Measurements from ENCODE around the gene SYP. TPM values are rescaled to one million over a fixed set of nuclear protein-coding genes. Genes with fewer than 3 reads are reported as not detected.
A peak's percentile ranks its signal among the peaks of the same experiment; 100 is the strongest.
"Not testable (repeated sequence)": the region's sequence is repeated elsewhere in the genome, so short reads cannot be mapped to it uniquely, and the experiment has no call there.

Gene SYP
- total RNA-seq, 1 experiment from 2014 or later: 0.44 TPM

DNA sequence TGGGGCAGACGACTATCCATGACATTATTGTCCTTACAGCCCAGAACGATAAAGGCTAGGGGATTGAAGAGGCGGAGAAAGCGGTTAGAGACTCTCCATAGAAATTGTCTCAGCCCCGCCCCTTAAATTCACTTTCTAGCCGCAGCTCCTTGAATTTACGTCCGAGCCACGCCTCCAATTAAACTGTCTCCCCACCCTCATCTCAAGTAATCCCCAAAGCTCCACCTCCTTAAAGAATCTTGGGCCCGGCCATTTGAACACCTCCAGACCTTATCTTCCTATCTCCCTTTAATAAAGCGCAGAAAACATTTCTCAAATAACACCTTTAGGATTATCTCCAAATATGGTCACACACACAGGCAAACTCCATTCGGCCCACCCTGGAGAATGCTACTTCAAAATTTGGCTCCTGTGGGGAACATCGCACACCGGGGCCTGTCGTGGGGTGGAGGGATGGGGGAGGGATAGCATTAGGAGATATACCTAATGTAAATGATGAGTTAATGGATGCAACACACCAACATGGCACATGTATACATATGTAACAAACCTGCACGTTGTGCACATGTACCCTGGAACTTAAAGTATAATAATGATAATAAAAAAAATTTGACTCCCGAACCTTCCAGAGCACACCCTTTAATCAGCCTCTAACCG lies 44.6 kb downstream of the SYP start:
- CTCF ChIA-PET: interaction anchor here (0.6 to 0.9 kb wide), 3 partner anchors 29 to 36 kb away, joined by 3 to 5 read pairs (median 3); partner anchors contain the start of gene GPKOW

DNA sequence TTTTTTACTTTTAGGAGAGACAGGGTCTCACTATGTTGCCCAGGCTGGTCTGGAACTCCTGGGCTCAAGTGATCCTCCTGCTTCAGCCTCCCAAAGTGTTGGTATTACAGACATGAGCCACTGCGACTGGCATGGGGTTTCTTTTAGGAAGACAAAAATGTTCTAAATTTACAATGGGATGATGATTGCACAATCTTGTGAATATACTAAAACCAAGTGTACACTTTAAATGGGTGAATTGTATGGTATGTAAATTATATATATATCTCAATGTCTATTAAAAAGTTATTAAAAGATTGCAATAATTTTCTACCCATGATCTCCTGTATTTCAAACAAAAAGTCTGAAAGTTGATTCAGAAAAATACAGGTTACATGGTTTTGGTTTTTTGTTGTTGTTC lies 46.5 kb downstream of the SYP start:
- Histone ChIP-seq H3K36me3 (ENCODE audit: low read depth) (no peaks in the 10 kb centered on the region), H3F3A (ENCODE audit: insufficient read depth, low read depth) (no peaks in the 10 kb centered on the region; the same call in 1 of the 2 replicates), H3K9me2 (ENCODE audit: insufficient read depth) (no peaks in the 10 kb centered on the region), H3K79me2 (ENCODE audit: low read depth) (no peaks in the 10 kb centered on the region), H4K20me1 (ENCODE audit: insufficient read depth) (no peaks in the 10 kb centered on the region), H3K4me3 (no peak overlapping the region), H3K4me1 (replicated peaks; ENCODE audit: insufficient read depth) (no peaks in the 10 kb centered on the region), H3K27me3 (ENCODE audit: insufficient read depth, low read depth) (no peaks in the 10 kb centered on the region), H3K4me2 (no peak overlapping the region), H3K27ac (no peak overlapping the region), H2AFZ (no peak overlapping the region), H3K9me3 (ENCODE audit: insufficient read depth, low read depth) (no peaks in the 10 kb centered on the region)
- intact Hi-C loops (cut with micrococcal nuclease; ENCODE audit: unreplicated experiment): no loop called here
- CTCF ChIA-PET: no interaction called here
- POLR2A ChIA-PET (ENCODE audit: unreplicated experiment): no interaction called here
- TF ChIP-seq EZH2 (IDR thresholded peaks at IDR 0.05; ENCODE audit: low read depth): no peak
- TF ChIP-seq, protein P1, sequence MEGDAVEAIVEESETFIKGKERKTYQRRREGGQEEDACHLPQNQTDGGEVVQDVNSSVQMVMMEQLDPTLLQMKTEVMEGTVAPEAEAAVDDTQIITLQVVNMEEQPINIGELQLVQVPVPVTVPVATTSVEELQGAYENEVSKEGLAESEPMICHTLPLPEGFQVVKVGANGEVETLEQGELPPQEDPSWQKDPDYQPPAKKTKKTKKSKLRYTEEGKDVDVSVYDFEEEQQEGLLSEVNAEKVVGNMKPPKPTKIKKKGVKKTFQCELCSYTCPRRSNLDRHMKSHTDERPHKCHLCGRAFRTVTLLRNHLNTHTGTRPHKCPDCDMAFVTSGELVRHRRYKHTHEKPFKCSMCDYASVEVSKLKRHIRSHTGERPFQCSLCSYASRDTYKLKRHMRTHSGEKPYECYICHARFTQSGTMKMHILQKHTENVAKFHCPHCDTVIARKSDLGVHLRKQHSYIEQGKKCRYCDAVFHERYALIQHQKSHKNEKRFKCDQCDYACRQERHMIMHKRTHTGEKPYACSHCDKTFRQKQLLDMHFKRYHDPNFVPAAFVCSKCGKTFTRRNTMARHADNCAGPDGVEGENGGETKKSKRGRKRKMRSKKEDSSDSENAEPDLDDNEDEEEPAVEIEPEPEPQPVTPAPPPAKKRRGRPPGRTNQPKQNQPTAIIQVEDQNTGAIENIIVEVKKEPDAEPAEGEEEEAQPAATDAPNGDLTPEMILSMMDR (conservative IDR thresholded peaks at IDR 0.05): no peak
- no TSS peak for BruUV-seq (replicated peaks)
- no peak for DNase-seq

More for the DNA sequence above, 44.6 kb downstream of the SYP start:
- no peak overlapping the region for H2AFZ ChIP-seq
- H3K4me1 ChIP-seq (replicated peaks; ENCODE audit: insufficient read depth): no peaks in the 10 kb centered on the region
- DNase-seq: peak; percentile 37 to 51
- no peak for TF ChIP-seq EZH2 (IDR thresholded peaks at IDR 0.05; ENCODE audit: low read depth)
- TF ChIP-seq, protein P1 (conservative IDR thresholded peaks at IDR 0.05): no peak
- intact Hi-C loops (cut with micrococcal nuclease; ENCODE audit: unreplicated experiment): loop anchor here (1.0 kb wide), 1 partner anchor 112 kb away; the partner anchor contains the start of gene TFE3
- no peaks in the 10 kb centered on the region for H3K9me2 ChIP-seq (ENCODE audit: insufficient read depth)
- H3K4me3 ChIP-seq: peak overlapping the region; percentile 56; the same call in 1 of the 2 replicates
- POLR2A ChIA-PET (ENCODE audit: unreplicated experiment): interaction anchor here (0.8 kb wide), 1 partner anchor 17 kb away, joined by 3 read pairs; no protein-coding TSS in a partner anchor
- H3F3A ChIP-seq (ENCODE audit: insufficient read depth, low read depth): no peaks in the 10 kb centered on the region; the same call in 1 of the 2 replicates
- no peaks in the 10 kb centered on the region for H3K27me3 ChIP-seq (ENCODE audit: insufficient read depth, low read depth)
- no peaks in the 10 kb centered on the region for H4K20me1 ChIP-seq (ENCODE audit: insufficient read depth)
- H3K27ac ChIP-seq: peak overlapping the region; percentile 84
- no peaks in the 10 kb centered on the region for H3K9me3 ChIP-seq (ENCODE audit: insufficient read depth, low read depth)
- peak overlapping the region; percentile 70 for H3K4me2 ChIP-seq
- BruUV-seq (replicated peaks): TSS peak; percentile 73
- no peaks in the 10 kb centered on the region for H3K36me3 ChIP-seq (ENCODE audit: low read depth)
- H3K79me2 ChIP-seq (ENCODE audit: low read depth): no peaks in the 10 kb centered on the region

DNA sequence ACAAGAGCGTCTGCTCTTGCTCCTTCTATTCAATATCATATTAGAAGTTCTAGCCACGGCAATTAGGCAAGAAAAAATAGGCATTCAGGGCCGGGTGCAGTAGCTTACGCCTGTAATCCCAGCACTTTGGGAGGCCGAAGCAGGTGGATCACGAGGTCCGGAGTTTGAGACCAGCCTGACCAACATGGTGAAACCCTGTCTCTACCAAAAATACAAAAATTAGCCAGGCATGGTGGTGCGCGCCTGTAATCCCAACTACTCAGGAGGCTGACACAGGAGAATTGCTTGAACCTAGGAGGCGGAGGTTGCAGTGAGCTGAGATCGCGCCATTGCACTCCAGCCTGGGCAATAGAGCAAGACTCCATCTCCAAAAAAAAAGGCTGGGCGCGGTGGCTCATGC lies 50.7 kb downstream of the SYP start:
- H3K4me3 ChIP-seq; POLR2A ChIA-PET (ENCODE audit: unreplicated experiment); H3K27me3 ChIP-seq (ENCODE audit: insufficient read depth, low read depth); H3K4me2 ChIP-seq; H3K4me1 ChIP-seq (replicated peaks; ENCODE audit: insufficient read depth); H3F3A ChIP-seq (ENCODE audit: insufficient read depth, low read depth); H3K9me2 ChIP-seq (ENCODE audit: insufficient read depth); H3K9me3 ChIP-seq (ENCODE audit: insufficient read depth, low read depth); H3K27ac ChIP-seq; H2AFZ ChIP-seq; H3K36me3 ChIP-seq (ENCODE audit: low read depth); DNase-seq; H4K20me1 ChIP-seq (ENCODE audit: insufficient read depth); intact Hi-C loops (cut with micrococcal nuclease; ENCODE audit: unreplicated experiment); H3K79me2 ChIP-seq (ENCODE audit: low read depth); BruUV-seq (replicated peaks); CTCF ChIA-PET: not testable (repeated sequence)

DNA sequence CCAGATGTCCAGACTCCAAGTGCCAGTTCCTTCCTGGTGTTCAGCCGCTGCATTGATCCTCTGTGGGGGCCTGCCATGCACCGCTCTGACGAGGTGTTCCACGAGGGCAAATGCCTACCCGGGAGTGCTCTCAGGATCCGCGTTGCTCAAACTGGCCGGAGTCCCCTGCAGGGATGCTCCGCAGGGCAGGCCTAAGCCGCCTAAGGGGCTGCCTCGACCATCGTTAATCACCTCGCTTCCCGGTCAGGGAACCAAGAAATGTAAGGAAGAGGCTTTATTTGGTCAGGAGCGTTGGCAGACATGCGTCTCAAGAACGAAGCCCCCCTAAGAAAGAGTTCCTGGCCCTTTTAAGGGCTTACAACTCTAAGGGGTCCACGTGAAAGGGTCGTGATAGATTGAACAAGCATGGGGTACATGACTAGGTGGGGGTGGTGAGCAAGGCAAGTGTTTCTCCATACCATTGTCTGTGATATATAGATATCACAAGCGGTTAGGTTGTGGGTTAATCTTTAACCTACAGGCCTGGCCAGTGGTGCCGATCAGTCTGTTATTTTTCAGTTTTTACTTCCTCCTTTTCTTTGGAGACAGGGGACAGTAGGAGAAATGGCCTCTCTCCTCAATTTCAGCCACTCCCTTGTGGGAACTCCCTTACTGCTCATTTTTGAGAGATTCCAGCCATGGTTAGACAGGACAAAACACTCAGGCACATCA lies 51.4 kb downstream of the SYP start:
- H3K36me3 ChIP-seq (ENCODE audit: low read depth); H3F3A ChIP-seq (ENCODE audit: insufficient read depth, low read depth); POLR2A ChIA-PET (ENCODE audit: unreplicated experiment); H4K20me1 ChIP-seq (ENCODE audit: insufficient read depth); H3K27ac ChIP-seq; CTCF ChIA-PET; intact Hi-C loops (cut with micrococcal nuclease; ENCODE audit: unreplicated experiment); H3K79me2 ChIP-seq (ENCODE audit: low read depth); BruUV-seq (replicated peaks); H3K4me3 ChIP-seq; DNase-seq; H3K27me3 ChIP-seq (ENCODE audit: insufficient read depth, low read depth); H3K4me2 ChIP-seq; H3K4me1 ChIP-seq (replicated peaks; ENCODE audit: insufficient read depth); H2AFZ ChIP-seq; H3K9me2 ChIP-seq (ENCODE audit: insufficient read depth); H3K9me3 ChIP-seq (ENCODE audit: insufficient read depth, low read depth): not testable (repeated sequence)
